ENCODE measurements around the gene ABHD2. TPM values are rescaled to one million over a fixed set of nuclear protein-coding genes. Genes with fewer than 3 reads are reported as not detected.

ABHD2 gene
- polyA plus RNA-seq, 1 donor = 18.5 TPM

- DNase-seq (ENCODE audit: low read depth) = no peak
These were observed 103.9 kb downstream of the ABHD2 start for GRCh38 chr15:89192136-89192535.

GRCh38 chr15:89192766-89193165, 104.5 kb downstream of the ABHD2 start:
- no peak for DNase-seq (ENCODE audit: low read depth)

- DNase-seq (ENCODE audit: low read depth) = no peak
These were observed 106.4 kb downstream of the ABHD2 start for GRCh38 chr15:89194608-89195007.

- DNase-seq (ENCODE audit: low read depth) = no peak
These were observed 107.6 kb downstream of the ABHD2 start for GRCh38 chr15:89195836-89196235.

DNA sequence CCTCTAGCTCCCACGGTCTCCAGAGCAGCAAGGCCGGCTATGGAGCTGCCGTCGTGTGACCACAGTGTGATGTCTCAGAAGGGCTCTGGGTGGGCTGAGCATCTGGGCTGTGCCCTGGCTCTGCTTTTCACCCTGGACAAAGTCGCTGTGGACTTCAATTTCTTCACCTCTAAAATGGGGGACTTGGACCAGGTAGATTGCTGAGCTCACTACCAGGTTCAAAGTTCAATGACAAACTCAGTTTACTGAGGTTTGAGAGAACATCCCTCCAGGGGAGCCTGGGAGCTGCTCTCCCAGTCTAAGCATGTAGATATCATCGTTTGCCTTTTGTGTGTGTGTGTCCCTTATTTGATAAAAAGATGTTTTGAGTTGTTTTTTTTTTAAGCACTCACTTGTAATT, 108.0 kb downstream of the ABHD2 start:
- DNase-seq (ENCODE audit: low read depth) = no peak

DNA sequence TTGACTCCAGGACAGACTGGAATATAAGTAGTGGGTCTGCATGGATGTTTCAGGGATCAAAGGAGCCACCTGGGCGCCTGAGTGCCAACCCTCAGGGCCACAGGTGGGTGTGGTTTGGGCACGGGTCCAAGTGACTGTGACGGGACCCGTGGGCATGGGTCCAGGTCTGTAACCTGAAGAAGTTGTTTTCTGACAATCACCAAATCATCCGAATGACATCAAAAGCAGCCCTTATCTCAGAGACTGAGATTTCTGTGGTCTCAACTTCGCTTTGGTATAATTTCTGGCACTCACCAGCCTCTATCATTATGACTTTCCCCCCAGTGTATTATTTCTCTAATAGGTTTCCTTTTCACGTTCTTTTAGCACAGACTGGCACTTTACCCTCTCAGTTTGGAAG, 108.7 kb downstream of the ABHD2 start:
- DNase-seq (ENCODE audit: low read depth) = no peak

DNA sequence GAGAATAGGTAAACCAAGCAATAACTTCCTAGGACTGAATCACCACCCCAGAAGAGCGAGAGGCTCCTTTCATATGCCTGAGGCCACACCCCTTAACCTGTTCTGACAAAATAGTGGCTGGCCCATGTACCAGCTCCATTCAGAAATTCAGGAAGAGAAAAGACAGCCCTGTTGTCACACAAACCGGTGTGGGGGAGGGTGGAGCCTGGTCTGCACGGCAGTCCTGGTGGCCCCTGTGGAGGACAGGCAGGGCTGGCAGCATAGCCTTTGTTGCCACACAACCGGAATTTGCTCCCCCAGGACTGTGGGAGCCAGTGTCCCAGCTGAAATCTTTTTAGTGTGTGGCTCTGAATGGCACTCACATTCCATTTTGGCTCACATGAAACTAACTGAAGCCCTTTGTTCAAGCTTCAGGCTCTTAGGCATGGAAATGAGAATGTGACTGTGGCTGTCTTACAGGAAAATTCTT, 109.3 kb downstream of the ABHD2 start:
- no peak for DNase-seq (ENCODE audit: low read depth)

GRCh38 chr15:89198196-89198595, 109.9 kb downstream of the ABHD2 start:
- DNase-seq (ENCODE audit: low read depth) = no peak

DNA sequence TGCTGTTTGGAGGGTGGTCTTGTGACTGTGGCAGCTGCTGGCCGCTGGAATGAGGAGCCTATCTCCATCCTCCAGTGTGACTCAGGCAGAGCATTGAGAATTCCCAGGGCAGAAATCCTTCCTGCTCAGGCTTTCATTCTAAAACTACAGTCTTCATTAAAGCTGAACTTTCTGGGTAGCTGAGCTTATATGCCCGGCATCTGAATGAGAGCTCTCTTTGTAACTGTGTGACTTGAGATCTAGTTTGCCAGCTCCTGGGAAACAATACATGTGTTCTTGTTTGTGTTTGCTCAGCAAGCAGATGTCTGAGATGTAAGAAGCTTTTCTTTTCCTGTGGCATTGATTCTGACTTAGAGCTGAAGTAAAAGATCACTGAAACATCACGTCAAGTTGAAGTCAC, 110.7 kb downstream of the ABHD2 start:
- DNase-seq (ENCODE audit: low read depth) = no peak

DNA sequence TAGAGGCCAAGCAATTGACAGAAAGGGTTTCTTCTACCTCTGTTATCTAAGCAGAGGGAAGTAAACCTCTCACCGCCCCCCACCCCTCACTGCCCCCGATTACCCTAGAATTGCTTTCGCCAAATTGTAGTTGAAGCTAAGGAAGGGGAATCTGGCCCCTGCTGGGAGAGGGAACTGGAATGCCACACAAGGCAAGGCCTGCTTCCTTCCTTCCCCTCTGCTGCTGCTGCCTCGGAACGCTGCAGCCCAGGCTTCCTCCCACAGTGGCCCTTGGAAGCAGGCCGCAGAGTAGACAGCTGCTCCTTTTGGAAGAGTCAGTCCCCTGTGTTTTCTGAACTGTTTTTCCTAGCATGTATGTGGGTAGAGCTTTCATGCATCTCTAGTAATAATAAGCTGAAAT, 111.5 kb downstream of the ABHD2 start:
- DNase-seq (ENCODE audit: low read depth) = no peak

GRCh38 chr15:89200182-89200581, 111.9 kb downstream of the ABHD2 start:
- DNase-seq (ENCODE audit: low read depth) = no peak

DNA sequence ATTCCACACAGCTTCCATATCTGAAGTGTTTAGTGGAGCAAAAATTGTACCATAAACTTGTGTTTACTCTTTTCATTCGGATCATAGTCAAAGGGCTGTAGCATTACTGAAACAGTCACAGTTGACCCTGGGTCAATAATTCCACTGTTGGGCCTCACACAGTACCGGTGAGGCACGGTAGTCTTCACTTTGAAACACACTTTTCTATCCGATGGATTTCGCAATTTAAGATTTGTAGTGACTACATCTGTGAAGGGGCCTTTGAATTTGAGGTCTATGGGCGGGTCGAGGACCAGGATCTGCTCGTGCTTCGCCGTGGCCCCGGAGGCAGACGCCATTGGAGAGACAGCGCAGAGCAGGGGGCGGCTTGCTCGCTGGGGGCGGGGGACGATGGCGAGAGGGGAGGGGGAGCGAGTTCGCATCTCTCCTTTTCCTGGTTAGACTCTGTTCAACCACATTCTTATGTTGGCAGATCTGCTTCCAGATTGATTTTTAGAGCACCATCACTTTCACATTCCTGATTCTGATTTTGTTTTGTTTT, 113.3 kb downstream of the ABHD2 start:
- no peak for DNase-seq (ENCODE audit: low read depth)

DNA sequence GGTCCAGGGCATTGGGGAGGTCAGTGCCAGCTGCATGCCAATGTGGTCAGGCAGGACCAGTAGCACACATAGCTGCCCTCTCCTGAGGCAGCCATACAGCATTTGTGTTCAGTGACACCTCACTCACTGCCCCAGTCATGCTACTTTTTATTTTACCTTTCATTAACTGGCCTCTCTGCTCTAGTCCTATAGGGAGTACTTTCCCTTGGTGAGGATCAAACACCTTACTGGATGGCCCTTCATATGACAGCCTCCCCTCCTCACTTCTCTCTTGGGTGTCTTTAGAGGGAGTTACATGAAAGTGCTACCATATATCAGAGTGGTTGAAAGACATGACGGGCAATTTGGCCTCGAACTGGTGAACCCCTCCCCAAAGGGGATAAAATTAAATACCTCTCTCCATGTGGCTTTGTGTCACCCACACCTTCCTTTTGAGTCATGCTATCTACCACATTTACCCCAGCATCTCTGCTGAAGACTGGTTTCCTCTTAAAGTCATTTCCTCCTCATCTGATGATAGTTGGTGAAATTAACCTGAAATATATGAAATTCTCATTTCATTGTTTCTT, 115.5 kb downstream of the ABHD2 start:
- no peak for DNase-seq (ENCODE audit: low read depth)

DNA sequence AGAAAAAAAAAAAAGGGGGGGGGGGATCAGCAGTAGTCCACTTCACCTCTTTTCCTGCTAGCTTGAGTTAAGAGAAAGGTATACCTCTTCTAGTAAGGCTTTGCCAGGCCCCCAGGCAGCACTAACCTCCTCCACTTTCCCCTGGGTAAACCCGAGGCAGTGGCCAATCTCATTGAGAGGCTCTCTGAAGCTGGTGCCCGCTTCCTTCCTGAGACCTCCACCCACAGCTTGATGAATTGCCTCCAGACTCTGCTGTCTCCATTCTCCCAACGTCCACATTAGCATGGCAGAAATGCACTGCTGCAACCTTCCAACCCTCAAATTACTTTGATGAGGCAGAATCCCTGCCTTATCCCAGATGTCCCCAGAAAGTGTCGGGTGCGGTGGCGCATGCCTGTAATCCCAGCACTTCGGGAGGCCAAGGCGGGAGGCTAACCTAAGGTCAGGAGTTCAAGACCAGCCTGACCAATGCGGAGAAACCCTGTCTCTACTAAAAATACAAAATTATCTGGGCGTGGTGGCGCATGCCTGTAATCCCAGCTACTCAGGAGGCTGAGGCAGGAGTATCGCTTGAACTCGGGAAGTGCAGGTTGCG, 117.8 kb downstream of the ABHD2 start:
- no peak for DNase-seq (ENCODE audit: low read depth)

DNA sequence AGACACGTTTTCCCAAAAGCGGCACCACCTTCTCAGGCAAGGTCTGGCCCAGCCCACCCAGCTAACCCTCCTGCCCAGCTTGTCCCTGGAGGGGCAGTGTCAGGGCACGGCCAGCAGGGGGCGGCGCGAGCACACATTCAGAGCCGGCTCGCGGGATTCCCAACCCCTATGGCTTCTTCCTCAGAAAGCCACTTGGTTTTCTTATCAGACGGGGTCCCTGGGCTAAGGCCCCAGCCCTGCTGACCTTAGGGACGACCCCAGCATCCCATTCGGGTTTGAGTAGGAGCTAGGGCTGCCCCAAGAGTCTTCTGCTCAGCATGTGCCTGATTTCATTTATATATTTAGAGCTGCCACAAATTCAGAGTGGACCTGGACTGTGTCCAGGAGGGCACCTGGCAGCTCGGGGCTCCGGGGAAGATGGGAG, 118.7 kb downstream of the ABHD2 start:
- DNase-seq (ENCODE audit: low read depth) = no peak

GRCh38 chr15:89208256-89208655, 120.0 kb downstream of the ABHD2 start:
- no peak for DNase-seq (ENCODE audit: low read depth)

DNA sequence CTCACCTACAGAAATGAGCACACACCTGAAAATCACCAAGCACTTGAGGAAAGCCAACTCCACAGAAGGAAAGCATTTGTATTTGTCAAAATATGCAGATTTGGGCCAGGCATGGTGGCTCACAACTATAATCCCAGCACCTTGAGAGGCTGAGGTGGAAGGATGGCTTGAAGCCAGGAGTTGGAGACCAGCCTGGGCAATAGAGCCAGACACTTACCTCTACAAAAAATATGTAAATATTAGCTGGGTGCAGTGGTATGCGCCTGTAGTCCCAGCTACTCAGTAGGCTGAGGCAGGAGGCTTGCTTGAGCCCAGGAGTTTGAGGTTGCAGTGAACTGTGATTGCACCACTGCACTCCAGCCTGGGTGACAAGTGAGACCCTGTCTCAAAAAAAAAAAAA, 120.8 kb downstream of the ABHD2 start:
- no peak for DNase-seq (ENCODE audit: low read depth)

DNA sequence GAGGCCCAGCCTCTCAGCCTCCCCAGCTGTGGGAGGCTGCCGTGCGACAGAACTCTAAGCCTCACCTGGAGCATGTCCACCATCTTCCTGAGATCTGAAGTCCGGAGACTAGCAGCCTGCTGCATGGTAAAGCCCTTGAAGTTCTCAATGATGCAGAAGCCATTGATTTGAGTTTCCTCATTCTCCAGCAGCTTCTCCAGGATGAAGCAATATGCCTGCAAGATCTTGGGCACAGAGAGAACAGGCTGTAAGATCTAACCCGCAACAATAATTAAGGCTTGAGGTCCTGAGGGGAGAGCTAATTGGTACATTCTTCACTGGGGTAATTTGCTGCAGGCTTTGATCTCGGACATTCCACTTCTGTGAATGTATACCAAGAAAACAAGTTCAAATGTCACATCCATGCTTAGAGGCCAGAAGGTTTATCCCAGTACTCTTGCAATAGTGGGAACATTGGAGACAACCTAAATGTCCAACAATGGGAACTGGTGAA, 123.5 kb downstream of the ABHD2 start:
- DNase-seq (ENCODE audit: low read depth) = no peak

DNA sequence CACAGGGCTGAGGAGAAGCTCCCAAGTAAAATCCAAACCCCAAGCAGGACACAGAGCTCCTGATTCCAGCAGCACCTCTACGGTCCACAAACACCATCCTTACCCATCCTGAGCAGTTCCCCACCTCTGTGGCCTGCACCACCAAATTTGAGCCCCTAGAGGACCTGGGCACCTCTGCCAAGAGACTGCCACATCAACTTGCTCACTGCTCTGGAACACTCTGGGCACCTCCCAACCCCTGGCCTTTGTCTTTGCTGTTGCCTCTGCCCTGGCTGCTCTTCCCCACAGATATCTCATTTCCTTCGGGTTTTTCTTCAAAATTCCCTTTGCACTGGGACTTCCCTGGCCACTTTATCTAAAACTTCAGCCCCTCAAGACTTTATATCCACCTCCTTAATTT, 127.4 kb downstream of the ABHD2 start:
- DNase-seq (ENCODE audit: low read depth) = no peak

- no peak for DNase-seq (ENCODE audit: low read depth)
These were observed 128.8 kb downstream of the ABHD2 start for GRCh38 chr15:89217031-89217430.

DNA sequence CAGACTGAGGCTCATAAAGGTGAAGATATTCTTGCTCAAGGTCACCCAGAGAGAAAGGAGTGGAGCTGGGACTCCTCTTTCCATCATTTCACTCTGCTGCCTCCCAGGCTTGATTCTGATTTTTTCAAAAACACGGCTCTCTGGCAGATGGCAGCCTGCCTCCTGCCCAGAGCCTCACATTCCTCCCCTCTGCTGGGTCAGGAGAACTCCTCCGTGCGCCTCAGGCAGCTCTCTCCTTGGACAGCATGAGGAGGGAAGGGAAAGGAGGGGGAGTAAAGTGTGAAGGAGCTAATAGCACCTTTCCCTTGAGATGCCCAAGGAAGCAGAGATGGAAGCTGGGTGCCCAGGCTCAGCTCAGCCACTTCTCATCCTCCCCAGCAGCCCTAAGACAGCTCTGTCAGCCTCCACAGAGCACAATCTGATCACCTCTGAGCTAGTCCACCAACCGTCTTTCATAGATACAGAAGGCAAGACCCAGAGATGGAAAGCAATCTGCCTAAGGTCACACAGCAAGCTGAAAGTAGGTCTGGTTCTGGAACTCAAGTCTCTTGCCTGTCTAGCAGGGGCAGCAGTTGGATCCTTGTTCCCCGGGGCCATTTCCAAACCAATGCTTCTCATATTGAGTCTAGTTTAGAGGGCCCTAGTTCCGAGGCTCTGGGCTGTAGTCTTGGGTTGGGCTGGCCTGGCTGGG, 129.6 kb downstream of the ABHD2 start:
- no peak for DNase-seq (ENCODE audit: low read depth)

GRCh38 chr15:89218531-89218930, 130.3 kb downstream of the ABHD2 start:
- DNase-seq (ENCODE audit: low read depth) = no peak

- DNase-seq (ENCODE audit: low read depth) = no peak
These were observed 133.3 kb downstream of the ABHD2 start, which contains the start of gene RLBP1 for GRCh38 chr15:89221543-89221942. RLBP1 (minus strand) TSS chr15:89221579; CDS start chr15:89218975, 2,604 bp downstream.

Data from forelimb muscle (tissue), 1 donor.